H1 (cell line): Measurements from ENCODE around the gene TEX2. TPM values are rescaled to one million over a fixed set of nuclear protein-coding genes. Genes with fewer than 3 reads are reported as not detected.

Experiments used
- CHD1 ChIP-seq: IDR thresholded peaks from 2 replicates; pipeline ENCODE4 v1.6.1; 2012; ENCODE audit warnings: low read depth, low read length, improper control_type of control experiment
- CHD7 ChIP-seq: fragments of 300-600 bp; sonication (generic); IDR thresholded peaks from 2 replicates; pipeline ENCODE4 v1.7.1; 2012; ENCODE audit warnings: low read length, moderate library complexity, mild to moderate bottlenecking, inconsistent platforms; ENCODE audit not compliant: insufficient replicate concordance
- RBBP5 ChIP-seq: IDR thresholded peaks from 2 replicates; pipeline ENCODE4 v1.7.1; 2012; ENCODE audit warnings: low read depth, mild to moderate bottlenecking, inconsistent platforms, low read length, moderate library complexity, borderline replicate concordance
- SRF ChIP-seq: IDR thresholded peaks from 2 replicates; pipeline ENCODE4 v1.6.1; 2011; ENCODE audit warnings: mild to moderate bottlenecking, low read depth, low read length, moderate library complexity
- polyA plus RNA-seq, 7 experiments: library from polyadenylated mRNA; depleted of rRNA in 3 of 7; stranded (reverse) in 5 of 7; unstranded in 2 of 7; fragments of >200 nt in 5 of 7; fragments of 200-250 nt in 2 of 7; gene quantifications; 1 replicate in 5 of 7; 2 replicates in 1 of 7; 4 replicates in 1 of 7; pipeline versions ENCODE4 v1.2.1 to v1.2.3, GENCODE V29; 2011 to 2013; ENCODE audit warnings: missing spikeins in 2 of 7, mixed read lengths in 2 of 7
- total RNA-seq: library from RNA; stranded (reverse); fragmentation: NEBNext Ultra II Directional; extraction: Animal tissue kit (Norgen Biotek cat#: 25700); gene quantifications from 2 replicates; pipeline ENCODE4 v1.2.1, GENCODE V29; 2021

TEX2 gene
- total and polyA plus RNA-seq, 2 of the 8 experiments (the other 6 are each of a cell fraction or from before 2014, with no cell fraction given): 6.1 to 15.6 TPM

DNA sequence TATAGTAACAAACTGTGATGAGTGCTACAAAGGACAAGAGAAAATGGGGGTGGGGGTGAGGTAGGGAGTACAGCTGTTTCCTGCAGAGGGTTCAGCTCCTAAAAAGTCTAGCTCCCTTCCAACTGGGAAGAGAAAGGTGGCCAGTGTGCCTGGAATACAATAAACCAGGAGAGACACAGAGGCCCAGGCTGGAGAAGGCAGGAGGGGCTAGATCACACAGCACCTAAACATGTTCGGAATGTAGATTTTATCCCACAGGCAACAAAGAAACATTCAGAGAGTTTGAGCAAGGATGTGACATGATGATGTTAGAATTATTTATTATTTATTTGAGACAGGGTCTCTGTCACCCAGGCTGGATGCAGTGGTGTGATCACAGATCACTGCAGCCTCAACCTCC, 10.2 kb downstream of the TEX2 start (continued):
- no peak for TF ChIP-seq CHD7
- TF ChIP-seq CHD1: no peak
- no peak for TF ChIP-seq SRF
- no peak for TF ChIP-seq RBBP5
